ENCODE data around the gene ULK4.

Gene ULK4

GRCh38 chr3:41241800-41242571 is 719.9 kb downstream of the ULK4 start:
- no peak for DNase-seq

DNA sequence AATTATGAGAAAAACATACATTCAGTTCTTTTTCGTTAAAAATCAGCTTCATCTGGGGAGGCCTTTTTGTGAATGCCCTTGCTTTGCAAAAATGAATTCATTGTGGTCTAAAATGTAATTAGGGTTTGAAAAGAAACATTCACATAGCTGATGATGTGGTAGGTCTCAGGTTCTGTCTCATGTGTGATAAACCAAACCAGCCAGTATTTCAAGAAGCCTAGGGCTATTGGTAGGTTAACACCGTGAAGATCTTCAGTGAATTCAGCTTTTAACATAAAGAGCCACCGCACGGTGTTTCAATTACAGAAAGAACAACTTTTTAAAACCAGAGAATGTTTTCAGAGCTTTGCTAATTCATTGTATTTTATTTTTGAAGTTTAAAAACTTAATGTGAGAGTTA is 720.7 kb downstream of the ULK4 start:
- DNase-seq: no peak

DNA sequence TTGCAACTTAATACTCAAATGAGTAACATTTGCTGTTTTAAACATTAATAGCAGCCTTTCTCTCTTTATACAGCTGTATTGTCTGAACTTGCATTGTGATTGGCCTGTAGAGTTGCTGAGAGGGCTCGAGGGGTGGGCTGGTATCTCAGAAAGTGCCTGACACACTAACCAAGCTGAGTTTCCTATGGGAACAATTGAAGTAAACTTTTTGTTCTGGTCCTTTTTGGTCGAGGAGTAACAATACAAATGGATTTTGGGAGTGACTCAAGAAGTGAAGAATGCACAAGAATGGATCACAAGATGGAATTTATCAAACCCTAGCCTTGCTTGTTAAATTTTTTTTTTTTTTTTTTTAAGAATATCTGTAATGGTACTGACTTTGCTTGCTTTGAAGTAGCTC is 722.3 kb downstream of the ULK4 start:
- DNase-seq: no peak

- no peak for DNase-seq
These were observed 724.0 kb downstream of the ULK4 start for GRCh38 chr3:41237907-41238306.

- DNase-seq: no peak
These were observed 725.7 kb downstream of the ULK4 start for GRCh38 chr3:41236228-41236627.

- no peak for DNase-seq
These were observed 726.8 kb downstream of the ULK4 start for GRCh38 chr3:41234823-41235721.

GRCh38 chr3:41224120-41224806 is 737.6 kb downstream of the ULK4 start:
- no peak for DNase-seq

DNA sequence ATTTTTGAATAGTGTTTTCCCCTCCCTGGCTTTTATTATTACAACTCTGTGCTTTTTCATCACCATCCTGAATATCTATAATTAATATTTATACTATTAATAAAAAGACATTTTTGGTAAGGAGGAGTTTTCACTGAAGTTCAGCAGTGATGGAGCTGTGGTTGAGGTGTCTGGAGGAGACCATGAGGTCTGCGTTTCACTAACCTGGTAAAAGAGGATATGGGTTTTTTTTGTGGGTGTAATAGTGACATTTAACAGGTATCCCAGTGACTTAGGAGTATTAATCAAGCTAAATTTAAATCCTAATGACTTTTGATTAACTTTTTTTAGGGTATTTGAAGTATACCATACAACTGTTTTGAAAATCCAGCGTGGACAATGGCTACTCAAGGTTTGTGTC is 738.2 kb downstream of the ULK4 start:
- DNase-seq: no peak

GRCh38 chr3:41223078-41223477 is 738.8 kb downstream of the ULK4 start:
- no peak for DNase-seq

GRCh38 chr3:41222501-41222900 is 739.4 kb downstream of the ULK4 start:
- DNase-seq: no peak

- no peak for DNase-seq
These were observed 739.9 kb downstream of the ULK4 start for GRCh38 chr3:41222012-41222411.

- no peak for DNase-seq
These were observed 740.8 kb downstream of the ULK4 start for GRCh38 chr3:41220906-41221677.

- no peak for DNase-seq
These were observed 742.5 kb downstream of the ULK4 start for GRCh38 chr3:41219424-41219823.

GRCh38 chr3:41216993-41217392 is 744.9 kb downstream of the ULK4 start:
- no peak for DNase-seq

- no peak for DNase-seq
These were observed 745.5 kb downstream of the ULK4 start for GRCh38 chr3:41216422-41216821.

DNA sequence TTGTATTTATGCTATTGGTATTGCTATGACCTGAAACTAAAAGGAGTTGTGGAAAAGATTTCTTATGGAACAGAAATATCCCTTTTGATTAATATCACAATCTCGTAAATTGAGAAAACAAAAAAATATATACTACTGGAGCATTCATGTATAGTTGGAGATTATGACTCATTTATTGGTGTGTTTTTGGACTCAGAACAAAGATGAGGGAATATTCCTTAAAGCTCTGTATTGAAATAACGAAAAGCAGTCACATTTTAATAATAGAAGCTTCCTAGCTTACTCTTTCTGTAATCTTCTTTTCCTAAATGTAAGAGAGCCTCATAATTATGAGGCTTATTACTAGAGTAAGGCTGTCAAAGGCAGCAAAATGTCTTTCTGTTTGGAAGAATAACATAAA is 748.3 kb downstream of the ULK4 start:
- DNase-seq: no peak

GRCh38 chr3:41212088-41212487 is 749.8 kb downstream of the ULK4 start:
- DNase-seq: no peak

DNA sequence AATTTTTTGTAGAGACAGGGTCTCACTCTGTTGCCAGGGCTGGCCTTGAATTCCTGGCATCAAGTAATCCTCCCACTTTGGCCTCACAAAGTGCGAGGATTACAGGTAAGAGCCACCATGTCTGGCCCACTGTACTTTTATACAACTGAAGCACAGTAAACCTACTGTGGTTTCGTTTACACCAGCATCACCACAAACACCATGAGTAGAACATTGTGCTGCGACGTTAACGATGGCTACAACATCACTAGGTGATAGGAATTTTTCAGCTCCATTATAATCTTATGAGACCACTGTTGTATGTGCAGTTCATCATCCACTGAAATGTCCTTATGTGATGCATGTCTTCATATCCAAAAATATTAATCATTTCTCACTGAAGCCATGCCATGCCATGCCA is 750.9 kb downstream of the ULK4 start:
- no peak for DNase-seq

- no peak for DNase-seq
These were observed 752.3 kb downstream of the ULK4 start for GRCh38 chr3:41209646-41210045.

- DNase-seq: no peak
These were observed 753.2 kb downstream of the ULK4 start for GRCh38 chr3:41208507-41209220.

DNA sequence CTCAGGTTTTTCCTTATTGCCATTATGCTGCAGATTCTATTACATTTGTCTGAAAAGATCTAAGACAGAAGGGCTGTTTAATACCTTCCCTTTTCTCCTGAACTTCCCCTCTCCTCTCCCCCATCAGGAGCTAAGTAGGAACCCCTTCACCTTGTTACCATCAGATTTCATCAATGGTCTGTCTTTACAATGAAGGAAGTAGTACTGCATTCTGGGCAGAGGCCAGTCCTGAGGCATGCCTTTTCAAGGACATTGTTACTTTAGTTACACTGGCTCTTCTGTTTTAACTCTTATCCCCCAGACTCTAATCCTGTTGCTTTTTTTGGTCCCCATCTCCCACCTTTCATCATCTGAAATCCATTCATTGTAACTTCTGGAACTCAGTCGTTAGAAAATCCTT is 754.5 kb downstream of the ULK4 start:
- no peak for DNase-seq

- DNase-seq: no peak
These were observed 756.3 kb downstream of the ULK4 start for GRCh38 chr3:41205591-41205990.

Measured in activated T-cell treated with anti-CD3 and anti-CD28 coated beads, Interleukin-2, amount 50 U/mL, for 48 hours (primary cell).